MM.1S (cell line): Measurements from ENCODE around the gene AUTS2.

Source experiments
- DNase-seq: peaks from one replicate; pipeline ENCODE4 v3.0.0-alpha.2; 2015
- H2AFZ ChIP-seq: fragments of 300-600 bp; sonication (generic); 2 replicates; pipeline ENCODE4 v1.6.0; 2016; ENCODE audit warnings: antibody characterized with exemption, low read length
- H3F3A ChIP-seq: fragments of 300-600 bp; sonication (generic); 2 replicates; pipeline ENCODE4 v1.6.1; 2016; ENCODE audit warnings: mild to moderate bottlenecking, antibody characterized with exemption, low read length, moderate library complexity, mixed read lengths; ENCODE audit not compliant: insufficient read depth
- H3K27ac ChIP-seq: fragments of 300-600 bp; sonication (generic); 2 replicates; pipeline ENCODE4 v1.5.1; 2016; ENCODE audit warnings: mild to moderate bottlenecking, low read length
- H3K27me3 ChIP-seq: fragments of 300-600 bp; sonication (generic); replicated peaks from 2 replicates; pipeline ENCODE4 v1.6.0; 2016; ENCODE audit warnings: low read length; ENCODE audit not compliant: insufficient read depth
- H3K36me3 ChIP-seq: fragments of 300-600 bp; sonication (generic); replicated peaks from 2 replicates; pipeline ENCODE4 v1.6.1; 2016; ENCODE audit warnings: mild to moderate bottlenecking, low read length, mixed read lengths; ENCODE audit not compliant: insufficient read depth
- H3K4me1 ChIP-seq: fragments of 300-600 bp; sonication (generic); 2 replicates; pipeline ENCODE4 v1.6.1; 2016; ENCODE audit warnings: low read length, mixed read lengths
- H3K4me2 ChIP-seq: fragments of 300-600 bp; sonication (generic); 2 replicates; pipeline ENCODE4 v1.6.0; 2016; ENCODE audit warnings: low read depth, low read length
- H3K4me3 ChIP-seq: fragments of 300-600 bp; sonication (generic); 2 replicates; pipeline ENCODE4 v1.5.1; 2016; ENCODE audit warnings: low read length, mixed read lengths
- H3K79me2 ChIP-seq: fragments of 300-600 bp; sonication (generic); 2 replicates; pipeline ENCODE4 v1.6.1; 2016; ENCODE audit warnings: mixed run types, low read length, mixed read lengths
- H3K9ac ChIP-seq: fragments of 300-600 bp; sonication (generic); 2 replicates; pipeline ENCODE4 v1.6.1; 2016; ENCODE audit warnings: low read length, mixed read lengths
- H3K9me2 ChIP-seq: fragments of 300-600 bp; sonication (generic); replicated peaks from 2 replicates; pipeline ENCODE4 v1.6.1; 2016; ENCODE audit warnings: mild to moderate bottlenecking, low read length, mixed read lengths; ENCODE audit not compliant: insufficient read depth
- H3K9me3 ChIP-seq: fragments of 300-600 bp; sonication (generic); replicated peaks from 2 replicates; pipeline ENCODE4 v1.6.1; 2016; ENCODE audit warnings: mild to moderate bottlenecking, low read length, mixed read lengths; ENCODE audit not compliant: insufficient read depth
- H4K20me1 ChIP-seq: fragments of 300-600 bp; sonication (generic); 2 replicates; pipeline ENCODE4 v1.6.1; 2016; ENCODE audit warnings: mild to moderate bottlenecking, low read length, moderate library complexity, mixed read lengths; ENCODE audit not compliant: insufficient read depth
- CTCF ChIP-seq: fragments of 300-600 bp; sonication (generic); IDR thresholded peaks from 2 replicates; pipeline ENCODE4 v1.5.1; 2016; ENCODE audit warnings: antibody characterized with exemption, low read length, mixed read lengths
- EZH2 ChIP-seq: fragments of 300-600 bp; sonication (generic); optimal IDR thresholded peaks from 2 replicates; pipeline ENCODE3; 2017; ENCODE audit warnings: low read depth, mild to moderate bottlenecking, antibody characterized with exemption, low read length, mixed read lengths
- EZH2phosphoT487 ChIP-seq: fragments of 300-600 bp; sonication (generic); IDR thresholded peaks from 2 replicates; pipeline ENCODE4 v1.6.1; 2018; ENCODE audit warnings: antibody characterized with exemption, low read length

Gene AUTS2

GRCh38 chr7:69687739-69688433, 89.6 kb downstream of the AUTS2 start:
- no peaks in the 10 kb centered on the region for H3K9me2 ChIP-seq
- DNase-seq: no peak
- no peak overlapping the region for H3K27ac ChIP-seq
- no peak for TF ChIP-seq EZH2phosphoT487
- no peak for TF ChIP-seq CTCF
- H3K4me3 ChIP-seq: no peak overlapping the region
- H4K20me1 ChIP-seq: no peaks in the 10 kb centered on the region
- H3K27me3 ChIP-seq: no peaks in the 10 kb centered on the region
- H3K79me2 ChIP-seq: no peaks in the 10 kb centered on the region
- H3K9me3 ChIP-seq: no peaks in the 10 kb centered on the region
- H3K4me1 ChIP-seq: no peaks in the 10 kb centered on the region
- H2AFZ ChIP-seq: no peak overlapping the region
- H3K9ac ChIP-seq: no peak overlapping the region
- H3K4me2 ChIP-seq: no peak overlapping the region
- no peaks in the 10 kb centered on the region for H3F3A ChIP-seq
- H3K36me3 ChIP-seq: no peaks in the 10 kb centered on the region

GRCh38 chr7:69690329-69690728, 92.1 kb downstream of the AUTS2 start:
- no peak for DNase-seq
- Histone ChIP-seq H3K9me2 (no peaks in the 10 kb centered on the region), H3K9me3 (no peaks in the 10 kb centered on the region), H3F3A (no peaks in the 10 kb centered on the region), H3K4me2 (no peak overlapping the region), H3K4me3 (no peak overlapping the region), H3K9ac (no peak overlapping the region), H3K79me2 (no peaks in the 10 kb centered on the region), H4K20me1 (no peaks in the 10 kb centered on the region), H2AFZ (no peak overlapping the region), H3K27ac (no peak overlapping the region), H3K4me1 (no peaks in the 10 kb centered on the region), H3K27me3 (no peaks in the 10 kb centered on the region; the same call in 1 of the 2 replicates), H3K36me3 (no peaks in the 10 kb centered on the region)
- TF ChIP-seq EZH2 (no peak), EZH2phosphoT487 (no peak), CTCF (no peak)

- Histone ChIP-seq H3K27me3 (no peaks in the 10 kb centered on the region; the same call in 1 of the 2 replicates), H3K9ac (no peak overlapping the region), H3K4me3 (no peak overlapping the region), H3K9me2 (no peaks in the 10 kb centered on the region), H3K9me3 (no peaks in the 10 kb centered on the region), H3K36me3 (no peaks in the 10 kb centered on the region), H3K27ac (no peak overlapping the region), H3K79me2 (no peaks in the 10 kb centered on the region), H2AFZ (no peak overlapping the region), H4K20me1 (no peaks in the 10 kb centered on the region), H3K4me2 (no peak overlapping the region), H3K4me1 (peaks cover 3% of the 10 kb centered on the region), H3F3A (0 out of 2 replicates have a peak, but pooled peaks cover 9% of the 10 kb centered on the region)
- TF ChIP-seq EZH2: no peak
- TF ChIP-seq EZH2phosphoT487: no peak
- TF ChIP-seq CTCF: no peak
- DNase-seq: no peak
Observed at GRCh38 chr7:69691327-69691726, 93.1 kb downstream of the AUTS2 start.
